AG08396 (cell line): ENCODE measurements around the gene P4HB.

Experiments used
- DNase-seq: peaks from one replicate; pipeline ENCODE4 v3.0.0; 2012; ENCODE audit warnings: low spot score, mixed read lengths

Gene P4HB

GRCh38 chr17:81868674-81869220, 8.4 kb upstream of the P4HB start:
- peak; percentile 89 for DNase-seq

GRCh38 chr17:81867991-81868673, 7.8 kb upstream of the P4HB start:
- DNase-seq: no peak

GRCh38 chr17:81867170-81867990, 7.0 kb upstream of the P4HB start:
- DNase-seq: no peak

- DNase-seq: no peak
Observed at GRCh38 chr17:81866440-81867169, 6.3 kb upstream of the P4HB start.

- no peak for DNase-seq
Observed at GRCh38 chr17:81865733-81866439, 5.6 kb upstream of the P4HB start.

- no peak for DNase-seq
Observed at GRCh38 chr17:81865358-81865732, 5.0 kb upstream of the P4HB start.

GRCh38 chr17:81863833-81864768, 3.8 kb upstream of the P4HB start:
- DNase-seq: no peak

GRCh38 chr17:81863123-81863675, 2.9 kb upstream of the P4HB start:
- DNase-seq: no peak

GRCh38 chr17:81860756-81861568, 627 bp upstream of the P4HB start:
- peak; percentile 100 for DNase-seq

GRCh38 chr17:81858967-81859905, 1.1 kb downstream of the P4HB start:
- no peak for DNase-seq

GRCh38 chr17:81858170-81858966, 2.0 kb downstream of the P4HB start:
- no peak for DNase-seq

GRCh38 chr17:81854974-81855774, 5.2 kb downstream of the P4HB start:
- DNase-seq: no peak

GRCh38 chr17:81852237-81852636, 8.1 kb downstream of the P4HB start:
- DNase-seq: no peak

- no peak for DNase-seq
Observed at GRCh38 chr17:81851423-81851822, 8.9 kb downstream of the P4HB start.

- DNase-seq: no peak
Observed at GRCh38 chr17:81849457-81849856, 10.9 kb downstream of the P4HB start.

- DNase-seq: no peak
Observed at GRCh38 chr17:81846743-81847689, 13.3 kb downstream of the P4HB start.
